ENCODE results near the gene LENG1.
"Not testable (repeated sequence)": the region's sequence is repeated elsewhere in the genome, so short reads cannot be mapped to it uniquely, and the experiment has no call there.

Gene LENG1

GRCh38 chr19:54189735-54190502 is 30.4 kb upstream of the LENG1 start:
- in situ Hi-C loops (cut with HindIII; ENCODE audit: low sequenced_read_pairs) = no loop called here

- in situ Hi-C loops (cut with HindIII; ENCODE audit: low sequenced_read_pairs) = no loop called here
Observed at GRCh38 chr19:54189145-54189734, 29.7 kb upstream of the LENG1 start, which contains the start of gene MBOAT7. MBOAT7 (minus strand) TSS chr19:54189580; CDS start chr19:54188508, 1,072 bp downstream.

DNA sequence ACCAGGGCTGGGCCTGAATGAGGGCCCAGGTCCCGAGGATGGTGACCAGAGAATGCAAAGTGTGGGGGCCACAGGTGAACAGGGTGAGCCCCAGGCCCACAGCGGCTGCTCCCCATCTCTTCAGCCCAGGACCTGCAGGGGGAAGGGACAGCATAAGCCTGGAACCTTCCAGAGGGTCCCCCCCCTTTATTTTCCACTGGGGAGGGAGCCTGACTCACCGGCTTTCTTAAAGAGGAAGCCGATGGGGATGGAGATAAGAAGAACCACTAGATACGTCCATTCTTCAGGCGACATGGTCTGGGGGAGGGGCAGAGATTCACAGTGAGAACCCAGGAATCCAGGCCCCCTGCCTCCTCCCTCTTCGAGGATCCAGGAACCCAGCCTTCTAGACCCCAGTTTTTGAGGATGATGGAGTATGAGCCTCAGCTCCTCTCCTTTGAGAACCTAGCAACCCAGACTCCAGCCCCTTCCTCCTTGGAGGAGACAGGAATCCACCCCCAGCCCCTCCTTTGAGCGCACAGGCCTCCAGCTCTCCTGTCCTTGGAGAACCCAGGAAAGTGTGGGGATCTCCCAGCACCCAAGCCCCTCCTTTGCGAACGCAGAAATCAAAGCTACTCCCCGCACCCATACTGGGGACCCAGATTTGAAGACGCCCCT is 28.8 kb upstream of the LENG1 start:
- in situ Hi-C loops (cut with HindIII; ENCODE audit: low sequenced_read_pairs) = no loop called here

GRCh38 chr19:54186934-54187381 is 27.4 kb upstream of the LENG1 start:
- in situ Hi-C loops (cut with HindIII; ENCODE audit: low sequenced_read_pairs) = no loop called here

GRCh38 chr19:54186351-54186750 is 26.8 kb upstream of the LENG1 start:
- in situ Hi-C loops (cut with HindIII; ENCODE audit: low sequenced_read_pairs) = no loop called here

GRCh38 chr19:54183431-54183830 is 23.9 kb upstream of the LENG1 start:
- in situ Hi-C loops (cut with HindIII; ENCODE audit: low sequenced_read_pairs) = no loop called here

DNA sequence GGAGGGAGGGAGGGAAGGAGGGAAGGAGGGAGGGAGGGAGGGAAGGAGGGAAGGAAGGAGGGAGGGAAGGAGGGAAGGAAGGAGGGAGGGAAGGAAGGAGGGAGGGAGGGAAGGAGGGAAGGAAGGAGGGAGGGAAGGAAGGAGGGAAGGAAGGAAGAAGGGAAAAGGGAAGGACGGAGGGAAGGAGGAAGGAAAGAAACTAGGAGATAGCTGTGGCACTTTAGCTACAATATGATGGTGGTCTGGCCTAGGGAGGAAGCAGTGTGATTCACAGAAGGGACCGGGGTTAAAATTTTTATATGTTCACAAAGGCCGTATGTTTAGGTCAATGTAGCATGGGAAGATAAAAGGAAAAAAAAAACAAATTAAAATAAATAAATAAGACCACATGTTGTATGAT is 22.4 kb upstream of the LENG1 start:
- in situ Hi-C loops (cut with HindIII; ENCODE audit: low sequenced_read_pairs) = not testable (repeated sequence)

- in situ Hi-C loops (cut with HindIII; ENCODE audit: low sequenced_read_pairs) = no loop called here
Observed at GRCh38 chr19:54180691-54181091, 21.2 kb upstream of the LENG1 start.

DNA sequence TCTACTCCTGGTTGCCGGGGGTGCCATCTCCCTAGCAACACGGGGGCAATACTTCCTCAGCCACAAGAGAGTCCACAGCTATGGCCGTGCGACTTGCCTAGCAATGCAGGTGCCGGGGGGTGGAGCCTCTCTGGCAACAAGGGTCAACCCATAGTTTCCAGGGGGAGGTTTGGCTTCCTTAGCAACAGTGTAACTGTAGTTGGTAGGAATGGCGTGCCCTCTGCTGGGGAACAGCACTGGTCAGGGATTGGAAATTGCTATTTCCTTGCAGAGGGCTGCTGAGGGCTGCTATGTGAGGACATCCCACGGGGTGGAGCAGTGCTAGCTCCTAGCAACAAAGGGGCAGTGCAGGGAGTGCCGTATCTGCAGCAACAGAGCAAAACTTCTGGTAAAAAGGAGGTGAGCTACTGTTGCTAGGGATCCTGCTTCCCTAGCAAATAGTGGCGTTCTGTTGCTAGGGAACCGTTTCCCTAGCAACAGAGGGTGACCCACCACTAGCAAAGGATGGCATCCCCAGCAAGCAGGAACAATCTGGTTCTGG is 20.5 kb upstream of the LENG1 start:
- in situ Hi-C loops (cut with HindIII; ENCODE audit: low sequenced_read_pairs) = no loop called here

- in situ Hi-C loops (cut with HindIII; ENCODE audit: low sequenced_read_pairs) = no loop called here
Observed at GRCh38 chr19:54179262-54179852, 19.8 kb upstream of the LENG1 start.

DNA sequence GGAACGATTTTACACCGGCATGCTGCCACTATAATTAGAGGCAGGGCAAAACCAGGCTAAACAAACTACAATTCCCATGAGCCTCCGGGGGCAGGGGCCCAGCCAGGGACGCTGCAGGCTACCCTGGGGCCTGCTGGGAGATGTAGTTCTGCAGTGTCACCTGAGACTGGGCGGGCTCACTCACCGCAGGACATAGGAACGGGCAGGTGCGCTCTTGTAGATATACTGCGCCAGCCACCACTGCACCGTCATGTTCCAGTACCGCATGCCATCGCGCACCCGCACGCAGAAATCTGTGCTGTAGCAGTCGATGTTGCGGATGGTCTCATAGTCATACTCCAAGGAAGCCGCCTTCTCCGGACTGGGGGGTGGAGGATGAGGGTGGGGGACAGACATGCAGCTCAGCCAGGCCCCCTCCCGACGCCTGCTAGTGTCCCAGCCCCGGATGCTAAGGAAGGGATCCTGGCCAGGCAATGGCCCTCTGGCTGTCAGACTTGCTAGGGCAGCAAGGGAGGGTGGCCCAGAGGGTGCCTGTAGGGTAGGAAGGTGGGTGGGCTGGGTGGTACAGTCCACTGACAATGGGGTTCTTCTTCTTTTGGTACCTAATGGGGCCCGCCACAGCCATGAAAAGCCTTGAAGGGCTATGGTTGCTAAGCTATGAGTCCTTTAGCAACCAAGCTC is 19.2 kb upstream of the LENG1 start:
- in situ Hi-C loops (cut with HindIII; ENCODE audit: low sequenced_read_pairs) = no loop called here

- in situ Hi-C loops (cut with HindIII; ENCODE audit: low sequenced_read_pairs) = no loop called here
Observed at GRCh38 chr19:54173951-54174834, 14.7 kb upstream of the LENG1 start.

GRCh38 chr19:54173359-54173699 is 13.8 kb upstream of the LENG1 start:
- in situ Hi-C loops (cut with HindIII; ENCODE audit: low sequenced_read_pairs) = no loop called here

DNA sequence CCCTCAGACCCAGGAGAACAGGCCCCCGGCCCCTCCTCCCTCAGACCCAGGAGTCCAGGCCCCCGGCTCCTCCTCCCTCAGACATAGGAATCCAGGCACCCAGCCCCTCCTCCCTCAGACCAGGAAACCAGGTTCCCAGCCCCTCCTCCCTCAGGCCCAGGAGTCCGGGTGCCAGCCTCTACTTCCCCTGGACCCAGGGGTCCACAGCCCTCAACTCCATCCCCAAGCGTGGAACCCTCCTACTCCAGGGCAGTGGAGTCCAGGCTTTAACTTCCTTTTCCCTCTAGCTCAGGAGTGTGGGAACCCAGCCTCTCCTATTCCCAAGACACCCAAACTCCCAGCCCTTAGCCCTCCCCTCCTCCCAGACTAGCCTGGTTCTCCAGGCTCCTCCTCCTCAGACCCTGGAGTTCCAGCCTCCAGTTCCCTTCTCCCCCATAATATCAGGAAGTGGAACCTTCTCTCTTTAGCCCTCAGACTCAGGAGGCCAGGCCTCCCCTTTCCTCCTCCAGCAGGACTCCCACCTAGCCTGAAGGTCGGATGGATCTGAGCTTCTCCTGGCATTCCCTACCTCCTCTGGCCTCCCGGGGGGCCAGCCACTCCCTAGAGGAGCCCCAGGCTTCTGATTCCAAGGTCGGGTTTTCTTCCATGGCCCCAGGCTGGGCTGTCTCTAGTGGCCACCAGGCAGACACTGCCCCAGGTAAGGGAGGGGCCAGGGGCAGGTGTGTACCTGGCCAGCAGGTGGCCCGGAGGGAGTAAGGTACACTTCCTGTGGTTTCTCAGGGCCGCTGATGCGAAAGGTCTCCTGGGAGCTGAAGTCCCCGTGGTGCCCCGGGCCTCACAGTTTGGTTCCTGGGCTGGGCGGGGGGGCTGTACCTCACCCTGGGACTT is 13.2 kb upstream of the LENG1 start, which contains the start of gene TMC4:
TMC4 (minus strand) TSS at position 690 of the 888 bp plus-strand sequence; CDS start at position 647, 43 bp downstream.
- in situ Hi-C loops (cut with HindIII; ENCODE audit: low sequenced_read_pairs) = no loop called here

- in situ Hi-C loops (cut with HindIII; ENCODE audit: low sequenced_read_pairs) = not testable (repeated sequence)
Observed at GRCh38 chr19:54171736-54172431, 12.4 kb upstream of the LENG1 start.

DNA sequence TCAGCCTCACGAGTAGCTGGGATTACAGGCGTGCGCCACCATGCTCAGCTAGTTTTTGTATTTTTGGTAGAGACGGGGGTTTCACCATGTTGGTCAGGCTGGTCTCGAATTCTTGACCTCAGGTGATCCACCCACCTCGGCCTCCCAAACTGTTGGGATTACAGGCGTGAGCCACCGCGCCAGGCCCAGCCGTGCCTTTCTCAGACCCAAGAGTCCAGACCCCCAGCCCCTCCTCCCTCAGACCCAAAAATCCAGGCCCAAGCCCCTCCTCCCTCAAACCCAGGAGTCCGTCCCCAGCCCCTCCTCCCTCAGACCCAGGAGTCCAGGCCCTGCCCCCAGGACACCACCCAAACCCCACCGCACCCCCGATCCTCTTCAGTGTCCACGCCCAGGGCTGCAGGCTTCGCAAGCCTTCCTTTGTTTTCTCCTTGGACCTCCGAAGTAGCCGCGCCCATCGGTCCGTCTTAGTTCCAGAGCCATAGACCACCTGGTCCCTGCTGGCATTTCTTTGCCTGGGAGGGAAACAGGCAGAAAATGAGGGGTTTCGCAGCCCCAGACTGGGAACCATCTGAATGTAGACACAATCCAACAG is 9.7 kb upstream of the LENG1 start:
- in situ Hi-C loops (cut with HindIII; ENCODE audit: low sequenced_read_pairs) = no loop called here

DNA sequence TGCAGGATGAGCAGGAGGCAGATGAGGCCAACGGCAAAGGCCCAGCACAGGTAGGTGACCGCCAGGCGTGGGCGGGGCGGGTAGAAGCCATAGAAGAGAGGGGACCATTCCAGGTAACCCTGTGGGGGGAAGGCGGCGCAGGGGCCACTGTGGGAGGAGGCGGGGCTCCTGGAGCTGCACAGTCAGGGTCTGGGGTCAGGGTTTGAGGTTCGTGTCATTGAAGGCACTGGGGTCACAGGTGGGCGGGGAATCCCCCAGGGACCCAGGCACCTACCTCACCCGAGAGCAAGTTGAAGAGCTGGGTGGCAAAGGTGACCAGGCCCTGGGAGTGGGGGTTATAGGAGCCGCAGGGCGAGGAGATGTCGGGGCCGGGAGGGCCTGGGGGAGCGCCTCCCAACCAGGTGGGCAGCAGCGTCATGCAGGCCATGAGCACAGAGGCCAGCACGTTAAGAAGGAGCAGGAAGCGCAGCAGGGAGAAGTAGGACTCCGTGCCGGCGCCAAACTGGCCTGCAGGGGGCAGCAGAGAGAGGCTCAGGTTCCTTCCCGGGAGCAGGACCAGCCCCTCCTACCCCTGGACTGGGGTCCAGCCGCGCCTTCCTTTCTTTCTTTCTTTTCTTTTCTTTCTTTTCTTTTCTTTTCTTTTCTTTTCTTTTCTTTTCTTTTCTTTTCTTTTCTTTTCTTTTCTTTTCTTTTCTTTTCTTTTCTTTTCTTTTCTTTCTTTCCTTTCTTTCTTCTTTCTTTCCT is 8.8 kb upstream of the LENG1 start:
- in situ Hi-C loops (cut with HindIII; ENCODE audit: low sequenced_read_pairs) = no loop called here

Measured in DLD1 (cell line).